HEK293 (cell line): ENCODE measurements around the gene DPP6.

Experiments
- CTCF ChIP-seq: fragments of 450-650 bp; formaldehyde crosslinking; IDR thresholded peaks from 2 replicates; pipeline ENCODE4 v1.5.1; 2016; ENCODE audit warnings: missing biosample characterization, missing genetic modification characterization
- ZNF280D ChIP-seq: fragments of 450-650 bp; formaldehyde crosslinking; IDR thresholded peaks from 2 replicates; pipeline ENCODE4 v1.5.1; 2016; ENCODE audit warnings: missing biosample characterization, missing genetic modification characterization
- ZNF510 ChIP-seq: fragments of 450-650 bp; formaldehyde crosslinking; IDR thresholded peaks from 2 replicates; pipeline ENCODE4 v1.5.1; 2018; ENCODE audit warnings: mild to moderate bottlenecking, missing genetic modification characterization, missing biosample characterization; ENCODE audit not compliant: insufficient replicate concordance
- ZNF670 ChIP-seq: fragments of 450-650 bp; formaldehyde crosslinking; IDR thresholded peaks from 2 replicates; pipeline ENCODE4 v1.5.1; 2016; ENCODE audit warnings: missing biosample characterization, missing genetic modification characterization, low read depth
- ZNF76 ChIP-seq: fragments of 450-650 bp; formaldehyde crosslinking; IDR thresholded peaks from 2 replicates; pipeline ENCODE4; 2016; ENCODE audit warnings: low read depth, missing biosample characterization, missing genetic modification characterization, borderline replicate concordance

GRCh38 chr7:154574235-154574634 is 522.0 kb downstream of the DPP6 start:
- TF ChIP-seq ZNF670 (no peak), CTCF (tag by site-specific recombination) (no peak), ZNF280D (tag by site-specific recombination) (no peak), ZNF76 (tag by site-specific recombination) (no peak), ZNF510 (tag by site-specific recombination) (no peak)
